NCI-H2107 treated with DMSO at 0.1 percent for 48 hours (cell line): Measurements from ENCODE around the gene SEC23A.

Experiments
- DNase-seq: peaks from one replicate; lab custom pipeline; 2025; ENCODE audit not compliant: unreplicated experiment; lab: John Stamatoyannopoulos, UW

The SEC23A gene

DNA sequence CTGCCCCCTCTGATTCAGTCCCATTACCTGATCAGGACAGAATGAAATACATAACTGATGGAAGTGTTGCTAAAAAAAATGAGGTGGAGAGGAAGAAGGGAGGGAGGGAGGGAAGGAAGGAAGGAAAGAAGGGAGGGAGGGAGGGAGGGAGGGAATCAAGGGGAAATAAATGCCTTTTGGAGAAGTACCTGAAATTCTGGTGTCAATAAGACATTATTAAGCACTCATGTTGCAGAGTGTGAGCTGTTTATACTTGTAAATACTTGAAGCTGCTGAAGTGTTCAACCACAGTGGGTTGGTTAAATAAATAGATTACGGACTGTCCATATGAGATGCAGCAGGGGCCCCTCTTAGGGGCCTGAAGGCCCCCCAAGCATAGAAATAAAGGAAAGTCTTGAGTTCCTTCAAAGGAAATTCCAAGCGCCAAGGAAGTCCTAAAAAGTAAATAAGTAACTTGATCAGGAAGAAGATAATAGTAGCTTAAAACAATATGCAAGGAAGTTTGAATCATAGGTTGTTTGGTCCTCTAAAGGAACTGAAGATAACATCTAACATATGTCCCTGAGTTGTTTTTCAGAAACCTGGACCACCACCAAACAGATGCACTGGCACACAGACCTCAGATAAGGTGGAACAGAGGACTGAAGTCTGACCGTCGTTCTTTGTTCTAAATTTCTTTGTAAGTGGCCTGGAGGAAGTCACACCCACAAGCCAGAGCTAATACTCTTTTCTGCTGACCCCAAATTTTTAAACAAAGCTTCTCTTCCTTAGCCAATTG, 110.8 kb downstream of the SEC23A start:
- no peak for DNase-seq

DNA sequence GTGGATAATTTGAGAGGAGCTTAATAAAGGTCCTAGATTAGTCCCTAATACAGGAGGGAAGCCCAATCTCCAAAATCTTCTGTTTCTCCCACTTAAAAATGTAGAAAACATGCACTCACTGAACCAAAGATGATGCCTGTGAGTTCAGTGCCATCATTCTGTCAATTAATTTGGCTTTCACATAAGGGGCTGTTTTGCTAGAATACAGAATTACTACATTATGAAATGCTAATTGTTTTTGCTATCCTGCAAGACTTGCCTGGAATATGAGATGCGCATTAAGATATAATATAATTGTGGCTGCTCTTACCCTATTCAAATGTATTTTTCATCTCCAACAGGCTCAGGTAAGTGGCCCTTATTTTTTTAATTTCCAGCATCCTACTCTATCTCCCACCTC, 111.7 kb downstream of the SEC23A start:
- DNase-seq = no peak

DNA sequence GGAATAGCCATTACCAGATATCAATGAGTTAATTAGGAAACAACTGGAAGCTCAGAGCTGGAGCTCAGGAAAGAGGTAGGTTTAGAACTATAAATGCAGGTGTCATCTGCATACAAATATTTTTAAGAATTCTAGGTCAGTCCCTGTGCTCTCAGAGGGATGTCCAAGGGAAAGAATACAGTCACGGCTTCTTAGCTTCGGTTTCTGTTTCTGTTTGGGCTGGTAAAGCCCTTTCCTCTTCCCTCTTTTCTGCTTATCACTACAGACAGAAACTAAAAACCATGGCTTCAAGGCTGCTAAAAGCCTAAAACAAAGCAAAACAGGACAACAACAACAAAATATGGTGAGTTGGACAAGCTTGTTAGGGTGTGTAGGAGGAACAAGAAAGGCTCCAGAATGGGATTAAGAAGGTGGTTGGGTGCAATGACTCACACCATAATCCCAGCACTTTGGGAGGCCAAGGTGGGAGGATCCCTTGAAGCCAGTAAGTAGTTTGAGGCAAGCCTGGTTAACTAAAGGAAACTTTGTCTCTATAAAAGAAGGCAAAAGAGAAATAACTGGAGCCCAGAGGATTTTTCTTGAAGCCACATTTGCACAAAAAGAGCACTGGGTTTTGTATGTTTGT, 113.0 kb downstream of the SEC23A start:
- DNase-seq = no peak

DNA sequence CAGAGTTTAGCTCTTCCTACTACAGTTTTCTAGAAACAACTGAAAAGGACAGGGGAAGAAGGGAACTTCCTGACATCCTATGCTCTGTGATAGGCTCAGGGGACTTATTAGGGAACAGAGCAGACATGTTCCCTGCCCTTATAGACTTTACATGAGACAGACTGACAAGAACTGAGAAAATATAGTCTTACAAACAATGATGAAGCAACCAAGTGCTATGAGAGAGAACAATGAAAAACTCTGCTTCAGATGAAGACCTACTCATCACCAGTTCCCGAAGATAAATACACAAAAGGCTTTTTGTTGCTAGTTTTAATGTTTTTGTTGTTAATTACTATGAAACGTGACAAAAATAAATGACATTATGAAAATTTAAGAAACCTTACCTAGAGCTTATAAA, 115.3 kb downstream of the SEC23A start:
- DNase-seq = no peak

DNA sequence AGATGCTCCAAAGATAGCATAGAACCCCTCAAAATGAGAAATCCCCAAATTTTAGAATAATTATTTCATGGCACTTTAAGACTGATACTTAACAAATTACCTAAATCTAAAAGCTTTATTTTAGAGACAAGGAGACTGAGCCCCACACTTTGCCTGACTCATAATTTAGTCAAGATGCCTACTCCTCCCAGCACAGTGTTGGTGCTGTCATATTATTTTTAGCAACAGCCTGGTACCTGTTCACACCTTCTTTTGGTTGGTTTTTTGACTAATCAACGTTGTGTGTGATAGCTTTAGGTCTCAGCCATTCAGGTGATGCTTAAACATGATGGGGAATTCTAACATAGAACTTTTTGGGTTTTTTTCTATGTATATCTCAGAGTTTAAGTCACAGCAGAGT, 120.2 kb downstream of the SEC23A start:
- DNase-seq = no peak

GRCh38 chr14:38982278-38982677, 120.8 kb downstream of the SEC23A start:
- DNase-seq = no peak
